GM12892 (cell line): Measurements from ENCODE around the gene CAMK2D.

Experiments used
- DNase-seq: peaks from one replicate; pipeline ENCODE4 v3.0.0; 2011; ENCODE audit not compliant: insufficient read length
- FAIRE-seq: peaks from 2 replicates; lab custom pipeline; 2011; peaks lifted over from hg19 to GRCh38; lab: Jason Lieb, UNC
- POLR2A ChIP-seq: IDR thresholded peaks from 2 replicates; pipeline ENCODE4 v1.6.1; 2011; ENCODE audit warnings: low read depth, low read length, control low read depth
- POLR2AphosphoS5 ChIP-seq: IDR thresholded peaks from 2 replicates; pipeline ENCODE4 v1.6.1; 2011; ENCODE audit warnings: low read depth, low read length, control low read depth
- TAF1 ChIP-seq: IDR thresholded peaks from 2 replicates; pipeline ENCODE4 v1.6.1; 2011; ENCODE audit warnings: low read depth, mild to moderate bottlenecking, control low read depth, low read length, borderline replicate concordance

The CAMK2D gene

DNA sequence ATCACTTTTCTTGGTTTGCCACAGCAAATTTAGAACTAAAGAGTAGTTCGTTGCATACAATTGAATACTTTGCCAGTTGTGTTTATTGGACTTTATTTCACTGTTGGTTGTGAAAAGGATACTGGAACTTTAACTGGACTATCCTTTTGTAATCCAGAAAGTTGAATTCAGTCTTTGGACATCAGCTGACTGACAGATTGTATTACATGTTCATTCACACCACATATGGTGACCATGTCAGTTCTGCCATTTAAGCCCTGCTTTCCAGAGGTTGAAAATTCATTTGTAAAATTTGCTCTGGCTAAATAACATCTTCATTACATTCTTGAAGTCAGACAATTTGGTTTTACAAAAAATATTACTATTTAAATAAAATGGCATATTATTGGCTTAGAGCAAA, 251.7 kb downstream of the CAMK2D start:
- TF ChIP-seq TAF1 = no peak
- TF ChIP-seq POLR2AphosphoS5 = no peak
- TF ChIP-seq POLR2A = no peak
- FAIRE-seq (peak; percentile 53), DNase-seq (no peak)

DNA sequence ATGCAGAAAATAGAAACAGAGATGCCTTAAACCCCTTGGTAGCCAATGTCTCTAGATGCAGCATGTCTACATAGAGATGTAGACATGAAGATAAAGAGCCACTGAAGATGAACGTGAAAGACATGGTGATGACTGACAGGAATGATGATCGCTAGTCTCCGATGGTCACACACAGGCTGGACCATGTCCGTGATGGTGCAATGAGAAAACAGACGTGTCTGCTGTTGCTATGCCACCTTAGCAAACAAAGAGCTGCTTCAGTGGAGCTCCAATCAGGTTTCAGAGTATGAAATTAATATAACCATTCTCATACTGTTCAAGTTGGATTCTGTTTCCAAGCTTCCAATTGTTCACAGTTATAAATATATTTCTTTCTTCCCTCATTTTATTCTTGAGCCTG, 256.5 kb downstream of the CAMK2D start:
- TF ChIP-seq TAF1 (no peak), POLR2AphosphoS5 (no peak), POLR2A (no peak)
- no peak for DNase-seq
- FAIRE-seq = peak; percentile 30

DNA sequence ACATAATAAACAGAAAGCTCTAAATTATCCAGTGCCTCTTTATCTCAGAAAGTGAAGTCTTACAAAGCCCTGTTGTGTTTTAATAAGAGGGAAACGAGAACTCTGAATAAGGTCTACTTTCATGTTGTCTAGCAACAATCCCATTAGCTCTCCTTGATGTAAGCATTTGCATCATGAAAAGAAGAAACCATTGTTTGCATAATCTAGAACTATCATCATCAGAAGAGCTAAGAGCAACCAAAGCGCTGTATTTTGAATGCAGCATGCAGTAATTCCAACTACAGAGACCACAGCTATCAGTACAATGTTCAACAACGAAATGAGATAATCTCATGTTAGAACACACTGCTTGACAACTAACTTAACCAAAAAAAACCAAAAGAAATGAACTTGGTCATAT, 257.1 kb downstream of the CAMK2D start:
- TF ChIP-seq POLR2A (no peak), POLR2AphosphoS5 (no peak), TAF1 (no peak)
- FAIRE-seq (no peak), DNase-seq (no peak)

DNA sequence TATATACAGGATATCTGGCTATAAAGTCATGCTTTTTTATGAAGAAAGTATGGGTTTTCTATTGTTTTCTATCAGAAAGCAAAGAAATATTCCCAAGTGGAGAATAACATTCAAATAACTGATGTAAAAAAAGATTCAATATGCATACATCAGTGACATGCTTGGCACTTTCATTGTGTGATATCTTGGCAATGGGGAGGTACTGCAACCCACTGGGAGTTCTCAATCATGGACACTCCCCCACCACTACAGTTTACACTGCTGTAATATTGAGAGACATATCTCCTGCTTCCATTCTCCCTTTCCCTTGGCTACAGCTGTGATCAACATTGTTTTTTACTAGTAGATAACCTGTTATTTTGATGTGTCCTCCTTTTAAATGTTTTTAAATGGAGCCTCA, 257.8 kb downstream of the CAMK2D start:
- DNase-seq = no peak
- no peak for FAIRE-seq
- TF ChIP-seq POLR2A (no peak), POLR2AphosphoS5 (no peak), TAF1 (no peak)

DNA sequence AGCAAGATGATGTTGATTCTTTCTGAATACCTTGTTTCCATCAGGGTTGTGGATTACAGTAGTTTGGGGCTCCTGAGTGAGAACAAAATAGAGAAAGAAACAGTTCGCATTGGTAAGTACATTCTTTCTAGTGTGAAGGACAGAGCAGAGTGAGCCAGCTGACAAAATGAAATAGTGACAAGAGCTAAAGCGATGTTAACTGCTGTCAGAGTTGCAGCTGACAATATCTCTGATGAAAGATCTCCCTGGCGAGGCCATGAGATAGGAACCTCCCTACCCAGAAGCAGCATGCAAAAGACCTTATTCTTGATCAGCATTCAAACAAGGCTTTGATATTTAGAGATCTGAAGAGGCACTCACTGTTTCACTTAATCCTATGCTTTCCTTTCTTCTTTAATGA, 258.6 kb downstream of the CAMK2D start:
- TF ChIP-seq POLR2A = no peak
- no peak for TF ChIP-seq POLR2AphosphoS5
- FAIRE-seq (no peak), DNase-seq (no peak)

DNA sequence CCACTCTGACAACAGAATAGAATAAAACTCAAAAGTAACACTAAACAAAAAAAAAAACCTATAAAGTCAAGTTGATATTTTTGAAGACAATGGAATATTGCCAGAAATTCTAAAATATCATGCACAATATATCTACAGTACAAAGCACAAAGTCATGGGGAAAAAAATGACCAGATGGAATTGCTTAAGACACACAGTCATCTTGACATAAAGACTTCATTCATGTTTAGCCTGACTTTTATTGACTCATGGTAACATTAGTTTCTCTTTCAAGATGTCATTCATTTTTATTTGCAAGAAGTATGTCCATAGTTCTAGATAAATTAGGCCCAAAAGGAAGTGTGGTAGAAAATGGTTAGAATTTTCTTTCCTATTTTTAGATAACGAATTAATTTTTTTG, 259.1 kb downstream of the CAMK2D start:
- DNase-seq (no peak), FAIRE-seq (no peak)
- no peak for TF ChIP-seq TAF1
- no peak for TF ChIP-seq POLR2AphosphoS5
- TF ChIP-seq POLR2A = no peak

DNA sequence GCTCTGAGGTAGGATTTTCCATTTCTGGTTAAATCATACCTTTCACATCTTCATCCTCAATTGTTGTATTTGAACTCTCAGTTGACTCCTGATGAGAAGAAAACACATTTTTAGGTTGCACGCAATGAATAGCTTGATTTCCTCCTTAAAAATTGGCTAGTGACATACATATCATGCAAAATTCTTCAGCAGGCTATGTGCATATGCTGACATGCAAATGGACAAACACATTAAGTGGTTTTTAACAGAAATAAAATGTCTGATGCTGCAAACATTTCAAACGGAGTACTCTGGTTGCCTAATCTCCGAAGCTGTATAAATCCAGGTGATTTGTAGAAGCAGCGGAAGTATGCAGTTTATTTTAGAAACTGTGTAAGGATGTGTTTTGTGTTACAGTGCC, 261.1 kb downstream of the CAMK2D start:
- FAIRE-seq (no peak), DNase-seq (no peak)
- TF ChIP-seq TAF1 (no peak), POLR2A (no peak), POLR2AphosphoS5 (no peak)

DNA sequence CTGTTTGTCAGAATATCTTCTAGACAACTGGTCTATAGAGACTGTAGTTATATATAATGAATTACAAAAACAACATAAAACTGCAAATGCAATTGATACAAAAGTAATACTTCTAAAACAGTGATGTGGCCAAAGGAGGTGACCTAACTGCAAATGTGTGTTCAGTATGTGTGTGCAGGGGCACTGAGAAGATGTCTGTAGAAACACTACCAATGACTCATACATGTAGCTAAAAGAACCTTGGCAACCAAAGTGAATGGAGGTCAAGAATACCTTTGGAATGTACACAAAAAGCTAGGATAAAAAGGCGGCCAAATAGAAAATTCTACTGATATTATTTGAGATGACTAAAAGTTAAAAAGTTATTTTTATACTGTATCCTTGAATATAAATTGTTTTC, 261.8 kb downstream of the CAMK2D start:
- no peak for DNase-seq
- TF ChIP-seq TAF1 = no peak
- no peak for TF ChIP-seq POLR2AphosphoS5
- no peak for TF ChIP-seq POLR2A
- no peak for FAIRE-seq

DNA sequence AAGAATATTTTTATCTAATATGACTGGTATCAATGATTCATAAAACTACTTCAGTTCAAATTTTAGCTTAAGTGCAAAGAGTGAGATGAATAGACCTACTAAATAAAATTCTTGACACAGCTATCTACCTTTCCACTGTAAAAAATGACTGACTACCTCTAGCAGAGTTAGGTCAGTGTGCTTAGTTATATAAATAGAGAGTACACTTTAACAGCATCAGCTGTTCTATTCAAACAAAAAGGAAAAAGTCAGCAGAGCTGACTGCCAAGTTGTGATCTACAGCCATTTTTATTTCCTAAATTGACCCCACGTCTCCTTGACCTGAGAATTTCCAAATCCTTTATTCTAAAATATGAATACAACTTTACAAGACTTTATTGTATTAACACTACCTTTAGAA, 262.4 kb downstream of the CAMK2D start:
- no peak for TF ChIP-seq TAF1
- no peak for TF ChIP-seq POLR2AphosphoS5
- no peak for TF ChIP-seq POLR2A
- DNase-seq (no peak), FAIRE-seq (no peak)

DNA sequence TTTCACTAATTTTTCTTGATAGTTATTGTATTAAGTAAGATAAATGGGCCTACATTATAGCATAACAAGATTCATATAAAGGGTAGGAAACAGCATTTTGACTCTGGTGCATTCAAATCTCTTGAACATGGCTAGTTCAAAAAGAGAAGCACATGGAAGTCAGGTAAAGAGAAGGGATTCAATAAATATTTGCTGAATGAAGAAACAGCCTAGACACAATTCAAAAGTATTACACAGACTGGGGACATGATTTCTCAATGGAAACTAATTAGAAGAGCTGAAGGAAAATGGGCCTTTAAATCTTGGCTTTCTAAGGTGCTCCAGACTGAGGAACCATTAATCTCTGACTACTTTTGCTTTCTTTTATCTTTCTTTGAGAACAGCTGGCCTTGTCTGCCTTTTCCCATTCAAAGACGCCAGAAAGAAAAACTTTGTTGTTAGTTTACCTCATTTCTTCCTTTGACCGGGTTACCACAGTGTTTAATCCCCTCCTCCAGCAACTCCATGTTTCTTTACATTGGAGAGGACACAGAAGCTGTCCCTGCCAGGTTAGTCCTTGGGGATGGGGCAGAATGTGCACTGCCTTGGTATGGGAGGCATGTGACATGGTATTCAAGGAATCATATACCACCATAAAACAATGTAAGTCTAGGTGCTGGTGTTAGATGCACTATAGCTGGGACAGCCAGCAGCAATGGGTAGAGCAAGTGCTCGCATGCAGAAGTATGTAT, 264.2 kb downstream of the CAMK2D start:
- TF ChIP-seq POLR2A (no peak), TAF1 (no peak), POLR2AphosphoS5 (no peak)
- FAIRE-seq (no peak), DNase-seq (no peak)

DNA sequence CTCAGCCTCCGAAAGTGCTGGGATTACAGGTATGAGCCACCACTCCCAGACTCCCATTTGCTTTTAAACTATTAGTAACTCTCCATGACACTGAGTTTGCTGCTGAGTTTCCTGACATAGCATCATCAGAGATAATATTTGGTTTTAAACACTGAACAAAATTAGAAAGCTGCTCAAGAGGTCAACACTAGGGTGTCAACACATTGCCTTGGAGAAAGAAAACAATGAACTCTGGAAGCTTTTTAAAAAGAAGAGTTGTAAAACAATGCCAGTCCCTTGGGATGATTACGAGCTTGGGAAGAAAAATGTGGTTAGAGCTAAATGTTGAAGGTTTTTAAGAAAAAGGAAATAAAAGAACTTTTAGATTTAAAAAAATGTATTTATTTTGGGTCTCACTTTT, 264.8 kb downstream of the CAMK2D start:
- FAIRE-seq (no peak), DNase-seq (no peak)
- TF ChIP-seq POLR2A = no peak
- no peak for TF ChIP-seq POLR2AphosphoS5
- TF ChIP-seq TAF1 = no peak

DNA sequence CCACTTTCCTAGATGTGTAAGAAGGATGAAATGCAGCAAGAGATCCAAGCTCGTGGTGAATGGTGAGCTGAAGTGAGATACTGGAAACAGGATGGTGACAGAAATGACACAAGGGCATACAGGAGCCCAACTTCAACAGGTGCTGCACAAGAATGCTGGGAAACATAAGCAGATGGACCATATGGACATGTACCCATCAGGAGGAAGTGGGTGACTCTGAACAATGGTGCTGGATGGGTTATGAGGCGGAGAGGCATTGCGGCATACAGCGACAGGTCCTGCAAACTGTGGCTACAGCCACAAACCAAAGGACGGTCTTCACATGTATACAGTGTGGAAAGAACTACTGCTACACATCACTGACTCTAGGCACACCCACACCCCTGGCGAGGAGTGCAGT, 265.7 kb downstream of the CAMK2D start:
- no peak for TF ChIP-seq POLR2A
- no peak for TF ChIP-seq TAF1
- no peak for TF ChIP-seq POLR2AphosphoS5
- no peak for FAIRE-seq
- no peak for DNase-seq
